Fibroblast of the aortic adventitia (primary cell): ENCODE data around the gene NDUFAF3. TPM values are rescaled to one million over a fixed set of nuclear protein-coding genes. Genes with fewer than 3 reads are reported as not detected.
"Not testable (repeated sequence)": the region's sequence is repeated elsewhere in the genome, so short reads cannot be mapped to it uniquely, and the experiment has no call there.

Source experiments
- DNase-seq: peaks from one replicate; pipeline ENCODE4 v3.0.0-alpha.2; 2010; ENCODE audit warnings: low read depth
- H3K4me3 ChIP-seq: 2 replicates; pipeline ENCODE4 v1.5.1; 2011; ENCODE audit warnings: low read depth, mild to moderate bottlenecking, control low read depth, low read length, moderate library complexity
- CTCF ChIP-seq: IDR thresholded peaks from 2 replicates; pipeline ENCODE4 v1.5.1; 2011; ENCODE audit warnings: mild to moderate bottlenecking, low read length, control low read depth, inconsistent platforms; ENCODE audit not compliant: insufficient read depth
- total RNA-seq: library from RNA; depleted of rRNA; stranded (reverse); fragments of >200 nt; gene quantifications from 2 replicates; pipeline ENCODE4 v1.2.3, GENCODE V29; 2012; ENCODE audit warnings: low replicate concordance

Gene NDUFAF3
- total RNA-seq, 1 donor = 41.0 TPM

DNA sequence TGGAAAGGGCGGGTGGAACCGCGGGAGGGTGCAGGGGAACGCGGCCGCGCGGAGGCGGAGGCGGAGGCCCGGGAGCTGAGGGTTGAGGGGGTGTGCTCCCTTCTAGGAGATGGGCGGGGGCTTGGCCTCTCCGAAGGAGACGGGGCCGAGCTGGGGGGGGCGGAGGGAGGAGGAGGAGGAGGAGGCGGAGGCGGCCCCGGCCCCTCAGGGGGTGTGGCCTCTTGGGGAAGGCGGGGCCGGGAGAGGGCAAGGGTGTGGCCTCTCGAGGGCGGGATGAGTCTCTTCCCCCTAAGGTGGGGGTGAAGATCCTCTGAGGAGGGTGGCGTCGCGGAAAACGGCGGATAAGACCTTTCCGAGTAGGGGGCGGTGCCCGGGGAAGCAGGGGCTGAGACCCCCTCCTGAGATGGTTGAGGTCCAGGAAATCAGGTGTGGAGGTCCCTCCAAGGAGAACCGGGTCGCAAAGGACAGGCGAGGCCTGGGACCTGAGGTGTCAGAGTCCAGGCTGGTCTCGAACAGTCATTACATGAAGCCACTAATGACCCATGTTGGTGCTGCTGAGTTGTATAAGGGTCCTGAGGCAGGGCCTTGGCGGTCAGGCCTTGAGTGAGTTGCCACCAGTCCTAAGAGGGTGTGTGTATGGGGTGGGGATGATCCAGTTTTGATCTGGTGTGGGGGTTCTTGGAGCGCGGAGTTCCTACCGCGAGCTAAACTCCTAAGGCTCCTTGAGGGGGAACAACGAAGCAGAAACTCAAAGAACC lies 14.0 kb upstream of the NDUFAF3 start:
- peak overlapping the region; percentile 90 for H3K4me3 ChIP-seq
- DNase-seq = peak; percentile 84
- no peak for TF ChIP-seq CTCF

- DNase-seq = not testable (repeated sequence)
- H3K4me3 ChIP-seq = peak overlapping the region; percentile 90
These were observed 13.3 kb upstream of the NDUFAF3 start for GRCh38 chr3:49008627-49009026.

- H3K4me3 ChIP-seq = no peak overlapping the region
- DNase-seq = no peak
- no peak for TF ChIP-seq CTCF
These were observed 12.5 kb upstream of the NDUFAF3 start for GRCh38 chr3:49009396-49009795.

GRCh38 chr3:49012441-49013017 lies 9.4 kb upstream of the NDUFAF3 start:
- no peak for DNase-seq
- H3K4me3 ChIP-seq = no peak overlapping the region
- TF ChIP-seq CTCF = no peak

DNA sequence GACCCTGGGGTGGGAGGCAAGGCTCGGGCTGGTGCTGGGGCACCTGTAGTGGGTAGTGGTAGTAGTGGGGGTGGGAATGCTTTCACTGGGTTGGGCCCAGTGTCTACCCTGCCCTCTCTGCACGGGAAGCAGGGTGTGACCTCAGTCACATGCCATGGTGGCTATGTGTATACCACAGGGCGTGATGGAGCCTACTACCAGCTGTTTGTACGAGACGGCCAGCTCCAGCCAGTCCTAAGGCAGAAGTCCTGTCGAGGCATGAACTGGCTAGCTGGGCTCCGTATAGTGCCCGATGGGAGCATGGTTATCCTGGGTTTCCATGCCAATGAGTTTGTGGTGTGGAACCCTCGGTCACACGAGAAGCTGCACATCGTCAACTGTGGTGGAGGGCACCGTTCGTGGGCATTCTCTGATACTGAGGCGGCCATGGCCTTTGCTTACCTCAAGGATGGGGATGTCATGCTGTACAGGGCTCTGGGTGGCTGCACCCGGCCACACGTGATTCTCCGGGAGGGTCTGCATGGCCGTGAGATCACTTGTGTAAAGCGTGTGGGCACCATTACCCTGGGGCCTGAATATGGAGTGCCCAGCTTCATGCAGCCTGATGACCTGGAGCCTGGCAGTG lies 8.7 kb upstream of the NDUFAF3 start:
- TF ChIP-seq CTCF = no peak
- H3K4me3 ChIP-seq = no peak overlapping the region
- DNase-seq = no peak

DNA sequence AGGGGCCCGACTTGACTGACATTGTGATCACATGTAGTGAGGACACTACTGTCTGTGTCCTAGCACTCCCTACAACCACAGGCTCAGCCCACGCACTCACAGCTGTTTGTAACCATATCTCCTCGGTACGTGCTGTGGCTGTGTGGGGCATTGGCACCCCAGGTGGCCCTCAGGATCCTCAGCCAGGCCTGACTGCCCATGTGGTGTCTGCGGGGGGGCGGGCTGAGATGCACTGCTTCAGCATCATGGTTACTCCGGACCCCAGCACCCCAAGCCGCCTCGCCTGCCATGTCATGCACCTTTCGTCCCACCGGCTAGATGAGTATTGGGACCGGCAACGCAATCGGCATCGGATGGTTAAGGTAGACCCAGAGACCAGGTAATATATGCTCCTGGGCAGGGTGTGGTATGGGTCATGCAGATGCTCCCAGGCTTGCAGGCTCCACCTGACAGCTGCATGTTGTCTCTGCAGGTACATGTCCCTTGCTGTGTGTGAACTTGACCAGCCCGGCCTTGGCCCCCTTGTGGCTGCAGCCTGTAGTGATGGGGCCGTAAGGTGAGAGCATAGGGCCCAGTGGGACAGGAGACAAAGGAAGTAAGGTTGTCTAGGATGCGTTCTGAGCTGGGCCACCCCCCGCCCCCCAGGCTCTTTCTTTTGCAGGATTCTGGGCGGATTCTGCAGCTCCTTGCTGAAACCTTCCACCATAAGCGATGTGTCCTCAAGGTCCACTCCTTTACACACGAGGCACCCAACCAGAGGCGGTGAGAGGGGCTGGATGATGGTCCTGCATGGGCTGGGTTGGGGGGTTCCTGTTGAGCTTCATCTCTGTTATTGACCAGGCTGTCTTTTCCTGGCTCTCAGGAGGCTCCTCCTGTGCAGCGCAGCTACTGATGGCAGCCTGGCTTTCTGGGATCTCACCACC lies 7.9 kb upstream of the NDUFAF3 start:
- H3K4me3 ChIP-seq = no peak overlapping the region
- no peak for DNase-seq
- TF ChIP-seq CTCF = peak; percentile 67
